Astrocyte of the cerebellum (primary cell): ENCODE data around the gene MYH11.

Source experiments
- DNase-seq: peaks from one replicate; pipeline ENCODE4 v3.0.0-alpha.2; 2011; ENCODE audit warnings: low read depth
- H3K4me3 ChIP-seq: 2 replicates; pipeline ENCODE4 v1.5.1; 2011; ENCODE audit warnings: mild to moderate bottlenecking, low read depth, low read length, moderate library complexity
- CTCF ChIP-seq: IDR thresholded peaks from 2 replicates; pipeline ENCODE4 v1.5.1; 2012; ENCODE audit warnings: low read length, low read depth, moderate library complexity, mild to moderate bottlenecking; ENCODE audit errors: missing control alignments
- in situ Hi-C: cut with HindIII; loops from 2 replicates; pipeline ENCODE4 v1.10.0; 2017; ENCODE audit warnings: low sequenced_read_pairs

Gene MYH11

GRCh38 chr16:15766918-15767317, 89.9 kb downstream of the MYH11 start:
- no peak for TF ChIP-seq CTCF
- in situ Hi-C loops: no loop called here
- DNase-seq: no peak
- no peak overlapping the region for H3K4me3 ChIP-seq

- no peak overlapping the region for H3K4me3 ChIP-seq
- no peak for DNase-seq
- in situ Hi-C loops: no loop called here
- peak; percentile 71 for TF ChIP-seq CTCF
Observed at GRCh38 chr16:15765880-15766279, 90.9 kb downstream of the MYH11 start.

- TF ChIP-seq CTCF: no peak
- in situ Hi-C loops: no loop called here
- no peak overlapping the region for H3K4me3 ChIP-seq
- no peak for DNase-seq
Observed at GRCh38 chr16:15765116-15765515, 91.7 kb downstream of the MYH11 start.

- in situ Hi-C loops: no loop called here
- no peak for TF ChIP-seq CTCF
- no peak for DNase-seq
Observed at GRCh38 chr16:15764112-15764511, 92.7 kb downstream of the MYH11 start.

GRCh38 chr16:15760129-15760528, 96.7 kb downstream of the MYH11 start:
- no peak for TF ChIP-seq CTCF
- in situ Hi-C loops: no loop called here

More at GRCh38 chr16:15764112-15764511, 92.7 kb downstream of the MYH11 start:
- H3K4me3 ChIP-seq: no peak overlapping the region

GRCh38 chr16:15759070-15759469, 97.8 kb downstream of the MYH11 start:
- in situ Hi-C loops: no loop called here
- H3K4me3 ChIP-seq: no peak overlapping the region
- no peak for DNase-seq
- no peak for TF ChIP-seq CTCF

More at GRCh38 chr16:15760129-15760528, 96.7 kb downstream of the MYH11 start:
- DNase-seq: no peak
- no peak overlapping the region for H3K4me3 ChIP-seq
